HCT116 (cell line): ENCODE data around the gene CDH24. TPM values are rescaled to one million over a fixed set of nuclear protein-coding genes. Genes with fewer than 3 reads are reported as not detected.

Source experiments
- ATAC-seq: fragments of 200-7000 bp; cut with Tn5 transposase; 2 replicates; pipeline ENCODE4 v1.9.1; 2020; ENCODE audit warnings: mild to moderate bottlenecking, moderate library complexity
- BruUV-seq: library from RNA; stranded (reverse); fragments of 400-500 nt; replicated peaks from 2 replicates; lab custom pipeline; 2021; lab: Mats Ljungman, UMichigan
- CTCF ChIA-PET: fragments of 300-600 bp; sonication (Branson Sonifier 250); formaldehyde crosslinking; loops from one replicate; lab custom pipeline; 2021; ENCODE audit warnings: antibody characterized with exemption; lab: Charles Lee
- POLR2A ChIA-PET: fragments of 300-600, 350-600 bp; sonication (Branson Sonifier 250); formaldehyde crosslinking; loops from one replicate; lab custom pipeline; 2021; ENCODE audit warnings: antibody characterized with exemption; lab: Charles Lee
- RAD21 ChIA-PET, 2 experiments: fragments of 300-600 bp; sonication (Branson Sonifier 250); formaldehyde crosslinking; loops; one replicate each; lab custom pipeline; 2023; ENCODE audit warnings: low total read pairs in 2 of 2; ENCODE audit not compliant: uncharacterized antibody in 2 of 2, unreplicated experiment in 2 of 2, low non-redundant PET in 1 of 2; lab: Charles Lee
- DNase-seq: peaks from one replicate; pipeline ENCODE4 v3.0.0-alpha.2; 2010; ENCODE audit warnings: low read depth, low spot score
- H2AFZ ChIP-seq: fragments of 200-600 bp; shearing (Covaris generic), sonication (generic); 2 replicates; pipeline ENCODE4 v1.6.1; 2017; ENCODE audit warnings: low read depth, mixed run types, mixed read lengths, antibody characterized with exemption, low read length; ENCODE audit not compliant: poor library complexity, severe bottlenecking
- H3K27ac ChIP-seq: 2 replicates; pipeline ENCODE4 v1.5.1; 2012; ENCODE audit warnings: low read depth, low read length
- H3K27me3 ChIP-seq: fragments of 200-600 bp; sonication (generic); 2 replicates; pipeline ENCODE4 v1.6.1; 2016; ENCODE audit warnings: mixed run types, low read length, mixed read lengths; ENCODE audit not compliant: insufficient read depth
- H3K36me3 ChIP-seq, 2 experiments: fragments of 200-500 bp in 1 of 2; fragments of 200-600 bp in 1 of 2; sonication (Bioruptor generic) in 1 of 2; sonication (generic) in 1 of 2; 2 replicates each; pipeline versions ENCODE4 v1.5.1 to v1.6.1; 2014 to 2016; ENCODE audit warnings: low read length in 2 of 2, inconsistent platforms in 1 of 2, mixed read lengths in 1 of 2, mixed run types in 1 of 2; ENCODE audit not compliant: insufficient read depth in 2 of 2, control insufficient read depth in 1 of 2
- H3K4me1 ChIP-seq, 2 experiments: fragments of 200-600 bp in 1 of 2; sonication (generic) in 1 of 2; 2 replicates each; pipeline versions ENCODE4 v1.5.1 to v1.6.1; 2012 to 2017; ENCODE audit warnings: low read length in 2 of 2, inconsistent platforms in 1 of 2, mild to moderate bottlenecking in 1 of 2, mixed read lengths in 1 of 2, mixed run types in 1 of 2, moderate library complexity in 1 of 2; ENCODE audit not compliant: insufficient read depth in 2 of 2, control insufficient read depth in 1 of 2
- H3K4me2 ChIP-seq: fragments of 200-600 bp; sonication (generic); 2 replicates; pipeline ENCODE4 v1.6.1; 2017; ENCODE audit warnings: mixed run types, low read length, mixed read lengths
- H3K4me3 ChIP-seq, 2 experiments: fragments of 200-600 bp in 1 of 2; sonication (generic) in 1 of 2; replicated peaks in 1 of 2; 2 replicates each; pipeline ENCODE4 v1.5.1; 2011 to 2016; ENCODE audit warnings: low read length in 2 of 2, control low read depth in 1 of 2, low read depth in 1 of 2, mild to moderate bottlenecking in 1 of 2, mixed read lengths in 1 of 2, mixed run types in 1 of 2
- H3K79me2 ChIP-seq: fragments of 200-600 bp; sonication (generic); 2 replicates; pipeline ENCODE4 v1.6.1; 2017; ENCODE audit warnings: mild to moderate bottlenecking, mixed run types, low read length, moderate library complexity, mixed read lengths; ENCODE audit not compliant: insufficient read depth
- H3K9ac ChIP-seq: fragments of 200-600 bp; sonication (generic); 2 replicates; pipeline ENCODE4 v1.6.1; 2016; ENCODE audit warnings: low read length, mixed read lengths
- H3K9me2 ChIP-seq: fragments of 200-600 bp; sonication (generic), shearing (Covaris generic); 2 replicates; pipeline ENCODE4 v1.6.1; 2017; ENCODE audit warnings: mixed run types, mild to moderate bottlenecking, moderate library complexity; ENCODE audit not compliant: insufficient read depth
- H3K9me3 ChIP-seq, 2 experiments: fragments of 200-500 bp in 1 of 2; fragments of 200-600 bp in 1 of 2; sonication (Bioruptor generic) in 1 of 2; sonication (generic) in 1 of 2; 2 replicates each; pipeline ENCODE4 v1.6.1; 2014 to 2017; ENCODE audit warnings: low read length in 2 of 2, mixed read lengths in 2 of 2, inconsistent platforms in 1 of 2, low read depth in 1 of 2, mild to moderate bottlenecking in 1 of 2, mixed run types in 1 of 2, moderate library complexity in 1 of 2; ENCODE audit not compliant: control insufficient read depth in 1 of 2, insufficient read depth in 1 of 2
- H4K20me1 ChIP-seq: fragments of 200-600 bp; sonication (generic), shearing (Covaris generic); 2 replicates; pipeline ENCODE4 v1.6.1; 2017; ENCODE audit warnings: mixed run types, mild to moderate bottlenecking, moderate library complexity; ENCODE audit not compliant: insufficient read depth
- ATF3 ChIP-seq: IDR thresholded peaks from 2 replicates; pipeline ENCODE4 v1.6.1; 2012
- EGR1 ChIP-seq: IDR thresholded peaks from 2 replicates; pipeline ENCODE4 v1.6.1; 2012; ENCODE audit warnings: low read depth
- ELF1 ChIP-seq: IDR thresholded peaks from 2 replicates; pipeline ENCODE4 v1.6.1; 2012; ENCODE audit warnings: low read depth, borderline replicate concordance
- JUND ChIP-seq: IDR thresholded peaks from 2 replicates; pipeline ENCODE4 v1.6.1; 2012
- POLR2AphosphoS5 ChIP-seq: IDR thresholded peaks from 2 replicates; pipeline ENCODE4 v1.6.1; 2011; ENCODE audit warnings: mild to moderate bottlenecking, low read depth, low read length, moderate library complexity
- SP1 ChIP-seq: IDR thresholded peaks from 2 replicates; pipeline ENCODE4 v1.6.1; 2012; ENCODE audit warnings: low read depth
- SRF ChIP-seq: IDR thresholded peaks from 2 replicates; pipeline ENCODE4 v1.6.1; 2012; ENCODE audit warnings: low read depth
- ZFX ChIP-seq: fragments of 450-650 bp; IDR thresholded peaks from 2 replicates; pipeline ENCODE4 v1.6.1; 2017
- intact Hi-C: fragments of 100-400 bp; cut with micrococcal nuclease; formaldehyde crosslinking; loops from 2 replicates; pipeline ENCODE4 v1.10.0; 2022
- total RNA-seq: library from RNA; stranded (reverse); gene quantifications from one replicate; pipeline ENCODE4 v1.2.1, GENCODE V29; 2021; ENCODE audit not compliant: unreplicated experiment

Gene CDH24
- total RNA-seq, 1 experiment from 2014 or later: 19.3 TPM

GRCh38 chr14:23020143-23021128 lies 36.9 kb downstream of the CDH24 start:
- no peaks in the 10 kb centered on the region for H4K20me1 ChIP-seq
- no peak overlapping the region for H2AFZ ChIP-seq
- H3K9me3 ChIP-seq: no peaks in the 10 kb centered on the region
- H3K4me1 ChIP-seq: peaks cover 4 to 8% of the 10 kb centered on the region in 2 experiments; a peak in 3 of 4 replicates
- no peak for TF ChIP-seq EGR1
- TF ChIP-seq POLR2AphosphoS5: no peak
- no peak for TF ChIP-seq SRF
- TF ChIP-seq ELF1: no peak
- no peak for TF ChIP-seq SP1
- TF ChIP-seq ZFX: no peak
- no peak overlapping the region for H3K9ac ChIP-seq
- H3K27ac ChIP-seq: no peak overlapping the region
- H3K27me3 ChIP-seq: no peaks in the 10 kb centered on the region
- no peak overlapping the region for H3K4me3 ChIP-seq
- DNase-seq: no peak
- intact Hi-C loops: no loop called here
- no peak overlapping the region for H3K4me2 ChIP-seq
- H3K9me2 ChIP-seq: no peaks in the 10 kb centered on the region
- ChIA-PET RAD21 (interaction anchor here in 1 of 2 experiments (0.6 kb wide), 1 partner anchor 12 kb away, joined by 4 read pairs; no protein-coding TSS in a partner anchor), CTCF (no interaction called here), POLR2A (interaction anchor here (1.3 kb wide), 1 partner anchor 13 kb away, joined by 4 read pairs; no protein-coding TSS in a partner anchor)
- H3K36me3 ChIP-seq: peaks cover 0 to 4% of the 10 kb centered on the region in 2 experiments; a peak in 2 of 4 replicates
- no peaks in the 10 kb centered on the region for H3K79me2 ChIP-seq
- no TSS peak for BruUV-seq
- no peak for ATAC-seq

GRCh38 chr14:23018107-23018506 lies 39.2 kb downstream of the CDH24 start:
- Histone ChIP-seq H2AFZ (no peak overlapping the region), H3K9ac (no peak overlapping the region), H3K79me2 (no peaks in the 10 kb centered on the region), H3K4me3 (no peak overlapping the region), H3K9me3 (no peaks in the 10 kb centered on the region), H3K36me3 (no peaks in the 10 kb centered on the region), H4K20me1 (no peaks in the 10 kb centered on the region), H3K27ac (no peak overlapping the region), H3K27me3 (no peaks in the 10 kb centered on the region), H3K9me2 (no peaks in the 10 kb centered on the region), H3K4me1 (peaks cover 3 to 7% of the 10 kb centered on the region in 2 experiments; a peak in 2 of 4 replicates), H3K4me2 (no peak overlapping the region)
- intact Hi-C loops: no loop called here
- DNase-seq: no peak
- ChIA-PET POLR2A (interaction anchor here (1.8 kb wide), 1 partner anchor 11 kb away, joined by 7 read pairs; no protein-coding TSS in a partner anchor), RAD21 (no interaction called here), CTCF (no interaction called here)
- TF ChIP-seq SP1 (no peak), ATF3 (no peak), JUND (no peak)
- no TSS peak for BruUV-seq
- no peak for ATAC-seq
